HepG2 (cell line): ENCODE data around the gene GARS1. TPM values are rescaled to one million over a fixed set of nuclear protein-coding genes. Genes with fewer than 3 reads are reported as not detected.

ENCODE experiments used
- ARNT2 ChIP-seq: sonication (generic); formaldehyde crosslinking; IDR thresholded peaks from 2 replicates; pipeline ENCODE4 v1.8.0; 2022; ENCODE audit warnings: mild to moderate bottlenecking, low read depth, missing genetic modification reagents, moderate library complexity
- ASH2L ChIP-seq: fragments of 300-600, 200-600 bp; sonication (generic); IDR thresholded peaks from 2 replicates; pipeline ENCODE4 v1.7.0; 2017; ENCODE audit warnings: low read depth, mild to moderate bottlenecking, moderate library complexity, mixed read lengths, low read length; ENCODE audit not compliant: insufficient read length
- GLI4 ChIP-seq: sonication (generic); formaldehyde crosslinking; IDR thresholded peaks from 2 replicates; pipeline ENCODE4 v1.5.1; 2020; ENCODE audit warnings: missing genetic modification reagents, mild to moderate bottlenecking, moderate library complexity, borderline replicate concordance
- HOXA7 ChIP-seq: sonication (generic); formaldehyde crosslinking; IDR thresholded peaks from 2 replicates; pipeline ENCODE4 v1.8.1; 2022; ENCODE audit warnings: mild to moderate bottlenecking, missing genetic modification reagents, moderate library complexity
- MXI1 ChIP-seq: IDR thresholded peaks from 3 replicates; pipeline ENCODE4 v1.6.1; 2012; ENCODE audit warnings: low read depth, low read length, inconsistent platforms, borderline replicate concordance
- NFYC ChIP-seq: IDR thresholded peaks from 2 replicates; pipeline ENCODE4 v1.6.1; 2016; ENCODE audit warnings: missing genetic modification reagents, missing compliant biosample characterization
- NR2F6 ChIP-seq, 2 experiments: IDR thresholded peaks; 2 replicates each; pipeline ENCODE4 v1.6.1; 2016; ENCODE audit warnings: antibody characterized with exemption in 1 of 2, mild to moderate bottlenecking in 1 of 2
- SRSF9 ChIP-seq: fragments of 200-400 bp; formaldehyde crosslinking; IDR thresholded peaks from 2 replicates; pipeline ENCODE4 v1.6.1; 2018; ENCODE audit warnings: borderline replicate concordance, mild to moderate bottlenecking, low read depth, low read length; ENCODE audit not compliant: insufficient read depth, poor library complexity, severe bottlenecking
- SYNCRIP ChIP-seq: fragments of 200-400 bp; formaldehyde crosslinking; IDR thresholded peaks from 2 replicates; pipeline ENCODE4 v1.6.1; 2018; ENCODE audit warnings: mild to moderate bottlenecking, low read depth, low read length; ENCODE audit not compliant: insufficient read depth
- TP53 ChIP-seq: sonication (generic); formaldehyde crosslinking; conservative IDR thresholded peaks from 2 replicates; pipeline ENCODE4 v1.4.0; 2020; ENCODE audit warnings: missing genetic modification reagents
- ZNF124 ChIP-seq: sonication (generic); formaldehyde crosslinking; IDR thresholded peaks from 2 replicates; pipeline ENCODE4 v1.4.0; 2020; ENCODE audit warnings: missing genetic modification reagents
- ZNF260 ChIP-seq: sonication (generic); formaldehyde crosslinking; IDR thresholded peaks from 2 replicates; pipeline ENCODE4 v1.4.0; 2020; ENCODE audit warnings: missing genetic modification reagents, low read depth, mild to moderate bottlenecking, borderline replicate concordance
- ZNF337 ChIP-seq: sonication (generic); formaldehyde crosslinking; IDR thresholded peaks from 2 replicates; pipeline ENCODE4 v1.5.1; 2020; ENCODE audit warnings: missing genetic modification reagents, low read depth, mild to moderate bottlenecking, borderline replicate concordance
- ZNF503 ChIP-seq: sonication (generic); formaldehyde crosslinking; IDR thresholded peaks from 2 replicates; pipeline ENCODE4 v1.4.0; 2020; ENCODE audit warnings: missing genetic modification reagents
- ZNF563 ChIP-seq: sonication (generic); formaldehyde crosslinking; IDR thresholded peaks from 2 replicates; pipeline ENCODE4 v1.8.0; 2022; ENCODE audit warnings: mild to moderate bottlenecking, moderate library complexity, missing genetic modification reagents
- ZNF597 ChIP-seq: sonication (generic); formaldehyde crosslinking; IDR thresholded peaks from 2 replicates; pipeline ENCODE4 v1.5.0; 2020; ENCODE audit warnings: missing genetic modification reagents
- ZNF644 ChIP-seq: IDR thresholded peaks from 2 replicates; pipeline ENCODE4 v1.6.1; 2016; ENCODE audit warnings: low read depth
- polyA plus RNA-seq, 8 experiments: library from polyadenylated mRNA; depleted of rRNA in 3 of 8; stranded (reverse) in 7 of 8; unstranded in 1 of 8; fragments of >200 nt; fragmentation: Illumina TruSeq in 4 of 8; extraction: Trizol in 4 of 8; gene quantifications; 2 replicates each; pipeline versions ENCODE4 v1.2.1 to v1.2.3, GENCODE V29; 2011 to 2016; ENCODE audit warnings: low read depth in 4 of 8, missing spikeins in 1 of 8, mixed read lengths in 1 of 8; ENCODE audit not compliant: insufficient read depth in 1 of 8
- total RNA-seq, 5 experiments: library from RNA; depleted of rRNA; stranded (reverse); fragments of >200 nt; fragmentation: Illumina TruSeq; extraction: Trizol; gene quantifications; 2 replicates each; pipeline ENCODE4 v1.2.3, GENCODE V29; 2016; ENCODE audit warnings: low read depth in 1 of 5
- TF ChIP-seq, protein P1 (sequence below): sonication (generic); formaldehyde crosslinking; IDR thresholded peaks from 2 replicates; pipeline ENCODE4 v1.5.1; 2020; ENCODE audit warnings: mild to moderate bottlenecking, missing genetic modification reagents, borderline replicate concordance
- TF ChIP-seq, protein P2 (sequence below): IDR thresholded peaks from 2 replicates; pipeline ENCODE4 v1.6.1; 2016; ENCODE audit warnings: missing genetic modification reagents, missing compliant biosample characterization

The GARS1 gene
- total and polyA plus RNA-seq, 2 of the 13 experiments (the other 11 are each of a cell fraction or from before 2014, with no cell fraction given) = 140 to 460 TPM

DNA sequence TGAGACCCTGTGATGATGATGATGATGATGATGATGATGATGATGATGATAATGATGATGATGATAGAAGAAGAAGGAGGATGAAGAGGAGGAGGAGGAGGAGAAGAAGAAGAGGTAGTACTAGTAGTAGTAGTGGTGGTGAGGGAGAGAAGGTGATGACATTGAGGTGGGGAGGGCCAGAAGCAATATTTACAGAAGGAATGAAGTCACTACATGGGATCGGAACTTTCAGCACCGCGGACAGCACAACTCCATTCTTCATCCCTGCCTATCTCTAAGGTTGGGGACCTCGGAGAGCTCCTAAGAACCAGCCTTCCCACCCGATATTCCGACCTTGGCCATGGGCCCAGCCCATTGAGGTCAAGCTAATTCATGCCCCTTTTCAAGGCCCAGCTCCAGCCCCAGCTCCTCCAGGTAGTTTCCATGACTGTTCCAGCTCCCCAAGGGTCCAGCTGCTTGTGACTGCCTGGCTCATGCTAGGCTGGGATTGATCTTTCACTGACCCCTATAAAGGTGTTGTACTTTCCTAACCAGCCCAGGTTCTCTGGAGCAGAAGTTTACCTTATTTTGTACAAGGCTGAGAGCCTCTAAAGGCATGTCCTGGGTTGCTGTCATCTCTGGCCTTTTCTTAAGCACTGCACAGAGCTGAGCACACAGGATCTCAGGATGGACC is 77.3 kb downstream of the GARS1 start (continued):
- TF ChIP-seq SRSF9 = no peak
- TF ChIP-seq MXI1 = 0 out of 3 replicates have a peak, but pooled peaks have one; percentile 19
- TF ChIP-seq HOXA7 (CRISPR knock-in tag) = 0 out of 2 replicates have a peak, but pooled peaks have one; percentile 43
- 0 out of 2 replicates have a peak, but pooled peaks have one; percentile 33 for TF ChIP-seq ZNF337 (CRISPR knock-in tag)
- TF ChIP-seq ZNF503 (CRISPR knock-in tag) = no peak
- no peak for TF ChIP-seq TP53 (CRISPR knock-in tag)
- no peak for TF ChIP-seq NR2F6 (IDR thresholded peaks at IDR 0.05)
- peak; percentile 49; the same call in 1 of the 2 replicates for TF ChIP-seq NR2F6 (CRISPR knock-in tag; IDR thresholded peaks at IDR 0.05)
- TF ChIP-seq ASH2L = no peak
- peak; percentile 67; the same call in 1 of the 2 replicates for TF ChIP-seq GLI4 (CRISPR knock-in tag)
- 0 out of 2 replicates have a peak, but pooled peaks have one; percentile 48 for TF ChIP-seq ZNF644 (CRISPR knock-in tag)
- no peak for TF ChIP-seq SYNCRIP
- TF ChIP-seq ZNF260 (CRISPR knock-in tag) = no peak
- TF ChIP-seq, protein P1, sequence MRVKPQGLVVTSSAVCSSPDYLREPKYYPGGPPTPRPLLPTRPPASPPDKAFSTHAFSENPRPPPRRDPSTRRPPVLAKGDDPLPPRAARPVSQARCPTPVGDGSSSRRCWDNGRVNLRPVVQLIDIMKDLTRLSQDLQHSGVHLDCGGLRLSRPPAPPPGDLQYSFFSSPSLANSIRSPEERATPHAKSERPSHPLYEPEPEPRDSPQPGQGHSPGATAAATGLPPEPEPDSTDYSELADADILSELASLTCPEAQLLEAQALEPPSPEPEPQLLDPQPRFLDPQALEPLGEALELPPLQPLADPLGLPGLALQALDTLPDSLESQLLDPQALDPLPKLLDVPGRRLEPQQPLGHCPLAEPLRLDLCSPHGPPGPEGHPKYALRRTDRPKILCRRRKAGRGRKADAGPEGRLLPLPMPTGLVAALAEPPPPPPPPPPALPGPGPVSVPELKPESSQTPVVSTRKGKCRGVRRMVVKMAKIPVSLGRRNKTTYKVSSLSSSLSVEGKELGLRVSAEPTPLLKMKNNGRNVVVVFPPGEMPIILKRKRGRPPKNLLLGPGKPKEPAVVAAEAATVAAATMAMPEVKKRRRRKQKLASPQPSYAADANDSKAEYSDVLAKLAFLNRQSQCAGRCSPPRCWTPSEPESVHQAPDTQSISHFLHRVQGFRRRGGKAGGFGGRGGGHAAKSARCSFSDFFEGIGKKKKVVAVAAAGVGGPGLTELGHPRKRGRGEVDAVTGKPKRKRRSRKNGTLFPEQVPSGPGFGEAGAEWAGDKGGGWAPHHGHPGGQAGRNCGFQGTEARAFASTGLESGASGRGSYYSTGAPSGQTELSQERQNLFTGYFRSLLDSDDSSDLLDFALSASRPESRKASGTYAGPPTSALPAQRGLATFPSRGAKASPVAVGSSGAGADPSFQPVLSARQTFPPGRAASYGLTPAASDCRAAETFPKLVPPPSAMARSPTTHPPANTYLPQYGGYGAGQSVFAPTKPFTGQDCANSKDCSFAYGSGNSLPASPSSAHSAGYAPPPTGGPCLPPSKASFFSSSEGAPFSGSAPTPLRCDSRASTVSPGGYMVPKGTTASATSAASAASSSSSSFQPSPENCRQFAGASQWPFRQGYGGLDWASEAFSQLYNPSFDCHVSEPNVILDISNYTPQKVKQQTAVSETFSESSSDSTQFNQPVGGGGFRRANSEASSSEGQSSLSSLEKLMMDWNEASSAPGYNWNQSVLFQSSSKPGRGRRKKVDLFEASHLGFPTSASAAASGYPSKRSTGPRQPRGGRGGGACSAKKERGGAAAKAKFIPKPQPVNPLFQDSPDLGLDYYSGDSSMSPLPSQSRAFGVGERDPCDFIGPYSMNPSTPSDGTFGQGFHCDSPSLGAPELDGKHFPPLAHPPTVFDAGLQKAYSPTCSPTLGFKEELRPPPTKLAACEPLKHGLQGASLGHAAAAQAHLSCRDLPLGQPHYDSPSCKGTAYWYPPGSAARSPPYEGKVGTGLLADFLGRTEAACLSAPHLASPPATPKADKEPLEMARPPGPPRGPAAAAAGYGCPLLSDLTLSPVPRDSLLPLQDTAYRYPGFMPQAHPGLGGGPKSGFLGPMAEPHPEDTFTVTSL (CRISPR knock-in tag) = no peak
- TF ChIP-seq, protein P2, sequence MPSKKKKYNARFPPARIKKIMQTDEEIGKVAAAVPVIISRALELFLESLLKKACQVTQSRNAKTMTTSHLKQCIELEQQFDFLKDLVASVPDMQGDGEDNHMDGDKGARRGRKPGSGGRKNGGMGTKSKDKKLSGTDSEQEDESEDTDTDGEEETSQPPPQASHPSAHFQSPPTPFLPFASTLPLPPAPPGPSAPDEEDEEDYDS (CRISPR knock-in tag) = peak; percentile 43; the same call in 1 of the 2 replicates
- peak; percentile 23; the same call in 1 of the 2 replicates for TF ChIP-seq NFYC (CRISPR knock-in tag)
- peak; percentile 76; the same call in 1 of the 2 replicates for TF ChIP-seq ZNF563 (CRISPR knock-in tag)
- no peak for TF ChIP-seq ZNF597 (CRISPR knock-in tag)
- peak; percentile 61; the same call in 1 of the 2 replicates for TF ChIP-seq ARNT2
- peak; percentile 93 for TF ChIP-seq ZNF124 (CRISPR knock-in tag)
